Uterus (tissue), 2 donors: ENCODE measurements around the gene RAB15.

Experiments
- CTCF ChIP-seq, 4 experiments: fragments of 200-600 bp in 2 of 4; fragments of 450-650 bp in 2 of 4; sonication (generic) in 2 of 4; IDR thresholded peaks; one replicate each; pipeline ENCODE4 v1.5.1; 2016 to 2019; ENCODE audit warnings: antibody characterized with exemption in 4 of 4, mild to moderate bottlenecking in 2 of 4, moderate library complexity in 1 of 4
- POLR2A ChIP-seq, 2 donors: fragments of 450-650 bp; IDR thresholded peaks; one replicate each; pipeline ENCODE4 v1.6.1; 2016; ENCODE audit warnings: antibody characterized with exemption in 2 of 2, mild to moderate bottlenecking in 1 of 2, moderate library complexity in 1 of 2

GRCh38 chr14:64950889-64951288 lies 21.2 kb downstream of the RAB15 start:
- no peak for TF ChIP-seq CTCF (IDR thresholded peaks at IDR 0.05)
- TF ChIP-seq POLR2A (IDR thresholded peaks at IDR 0.05), result no peak
